ENCODE data around the gene IFITM10. TPM values are rescaled to one million over a fixed set of nuclear protein-coding genes. Genes with fewer than 3 reads are reported as not detected.

IFITM10 gene
- total RNA-seq, 1 donor: 18.1 TPM

GRCh38 chr11:1744891-1745700 lies 5.3 kb downstream of the IFITM10 start:
- no peaks in the 10 kb centered on the region for H3K27me3 ChIP-seq (ENCODE audit: insufficient read depth, low read length)
- H3K27ac ChIP-seq (ENCODE audit: low read depth, low read length): no peak overlapping the region
- peaks cover 23% of the 10 kb centered on the region for H3K4me1 ChIP-seq (ENCODE audit: insufficient read depth, low read length)
- no peak for TF ChIP-seq CTCF (IDR thresholded peaks at IDR 0.05; ENCODE audit: extremely low read depth, low read depth, low read length)
- H3K79me2 ChIP-seq (ENCODE audit: insufficient read depth, low read length): peaks cover 27% of the 10 kb centered on the region
- H3K4me3 ChIP-seq (ENCODE audit: insufficient read depth, low read length): no peak overlapping the region
- H4K20me1 ChIP-seq (ENCODE audit: insufficient read depth, low read length): peaks cover 75% of the 10 kb centered on the region
- H2AFZ ChIP-seq (ENCODE audit: low read length): no peak overlapping the region
- H3K9me3 ChIP-seq (ENCODE audit: low read depth, low read length): no peaks in the 10 kb centered on the region
- peak; percentile 62 for DNase-seq (ENCODE audit: insufficient read length, low spot score, missing footprints)
- no peak overlapping the region for H3K4me2 ChIP-seq (ENCODE audit: insufficient read depth, low read length)
- peaks cover 24% of the 10 kb centered on the region for H3K36me3 ChIP-seq (ENCODE audit: insufficient read depth, low read length)

GRCh38 chr11:1744137-1744886 lies 6.1 kb downstream of the IFITM10 start:
- TF ChIP-seq CTCF (IDR thresholded peaks at IDR 0.05; ENCODE audit: extremely low read depth, low read depth, low read length): no peak
- Histone ChIP-seq H3K36me3 (ENCODE audit: insufficient read depth, low read length) (peaks cover 24% of the 10 kb centered on the region), H3K4me2 (ENCODE audit: insufficient read depth, low read length) (no peak overlapping the region), H3K4me1 (ENCODE audit: insufficient read depth, low read length) (peaks cover 17% of the 10 kb centered on the region), H4K20me1 (ENCODE audit: insufficient read depth, low read length) (peaks cover 77% of the 10 kb centered on the region), H3K79me2 (ENCODE audit: insufficient read depth, low read length) (peaks cover 22% of the 10 kb centered on the region), H3K27me3 (ENCODE audit: insufficient read depth, low read length) (no peaks in the 10 kb centered on the region), H2AFZ (ENCODE audit: low read length) (no peak overlapping the region), H3K9me3 (ENCODE audit: low read depth, low read length) (no peaks in the 10 kb centered on the region), H3K4me3 (ENCODE audit: insufficient read depth, low read length) (no peak overlapping the region), H3K27ac (ENCODE audit: low read depth, low read length) (no peak overlapping the region)
- peak; percentile 84 for DNase-seq (ENCODE audit: insufficient read length, low spot score, missing footprints)

- peaks cover 78% of the 10 kb centered on the region for H4K20me1 ChIP-seq (ENCODE audit: insufficient read depth, low read length)
- no peak overlapping the region for H3K4me2 ChIP-seq (ENCODE audit: insufficient read depth, low read length)
- H3K79me2 ChIP-seq (ENCODE audit: insufficient read depth, low read length): peaks cover 19% of the 10 kb centered on the region
- H3K36me3 ChIP-seq (ENCODE audit: insufficient read depth, low read length): peaks cover 24% of the 10 kb centered on the region
- no peak overlapping the region for H3K4me3 ChIP-seq (ENCODE audit: insufficient read depth, low read length)
- no peak overlapping the region for H3K27ac ChIP-seq (ENCODE audit: low read depth, low read length)
- H2AFZ ChIP-seq (ENCODE audit: low read length): no peak overlapping the region
- H3K27me3 ChIP-seq (ENCODE audit: insufficient read depth, low read length): no peaks in the 10 kb centered on the region
- DNase-seq (ENCODE audit: insufficient read length, low spot score, missing footprints): no peak
- TF ChIP-seq CTCF (IDR thresholded peaks at IDR 0.05; ENCODE audit: extremely low read depth, low read depth, low read length): no peak
- no peaks in the 10 kb centered on the region for H3K9me3 ChIP-seq (ENCODE audit: low read depth, low read length)
- peaks cover 17% of the 10 kb centered on the region for H3K4me1 ChIP-seq (ENCODE audit: insufficient read depth, low read length)
These were observed 6.7 kb downstream of the IFITM10 start for GRCh38 chr11:1743585-1744136.
